Left lung (tissue), 10 donors: ENCODE data around the gene ZSCAN5C. TPM values are rescaled to one million over a fixed set of nuclear protein-coding genes. Genes with fewer than 3 reads are reported as not detected.

ENCODE experiments used
- ATAC-seq: fragments of 200-7000 bp; cut with Tn5 transposase; one replicate; pipeline ENCODE4 v1.9.1; 2020; ENCODE audit warnings: moderate library complexity
- DNase-seq, 4 donors: peaks; one replicate each; pipeline ENCODE4 v3.0.0-alpha.2; 2013 to 2020
- H3K27ac ChIP-seq, 2 donors: fragments of 200-600 bp; sonication (generic) in 1 of 2; one replicate each; pipeline versions ENCODE4 v1.5.0 to v1.8.0; 2020 to 2021
- H3K27me3 ChIP-seq, 2 donors: fragments of 200-600 bp; sonication (generic) in 1 of 2; one replicate each; pipeline versions ENCODE4 v1.5.0 to v1.8.0; 2020 to 2021
- H3K36me3 ChIP-seq, 2 donors: fragments of 200-600 bp; sonication (generic) in 1 of 2; one replicate each; pipeline versions ENCODE4 v1.5.0 to v1.8.0; 2020 to 2021
- H3K4me1 ChIP-seq, 2 donors: fragments of 200-600 bp; one replicate each; pipeline ENCODE4 v1.8.0; 2021
- H3K4me3 ChIP-seq, 2 donors: fragments of 200-600 bp; sonication (generic) in 1 of 2; one replicate each; pipeline versions ENCODE4 v1.5.0 to v1.8.0; 2020 to 2021; ENCODE audit warnings: mild to moderate bottlenecking in 1 of 2
- H3K9me3 ChIP-seq, 2 donors: fragments of 200-600 bp; sonication (generic) in 1 of 2; one replicate each; pipeline versions ENCODE4 v1.5.0 to v1.8.0; 2020 to 2021
- CTCF ChIP-seq, 2 donors: fragments of 200-600 bp; sonication (generic) in 1 of 2; IDR thresholded peaks; one replicate each; pipeline versions ENCODE4 v1.5.0 to v1.8.0; 2021; ENCODE audit warnings: antibody characterized with exemption in 2 of 2
- intact Hi-C, 2 donors: fragments of 100-400 bp; cut with DNase I; formaldehyde crosslinking; loops; one replicate each; pipeline versions ENCODE4 v1.11.2 to v1.14.2; 2022
- polyA plus RNA-seq, 6 donors: library from polyadenylated mRNA; unstranded; fragments of 120-200 nt; gene quantifications; one replicate each; pipeline ENCODE4 v1.2.1, GENCODE V29; 2013; ENCODE audit not compliant: insufficient read length in 6 of 6
- total RNA-seq, 2 donors: library from RNA; stranded (reverse); fragmentation: NEBNext Ultra II Directional; extraction: Animal tissue kit (Norgen Biotek cat#: 25700); gene quantifications; one replicate each; pipeline ENCODE4 v1.2.1, GENCODE V29; 2021
- donor health status: DM: no; HTN: yes; CAD: no.
- donor health status: DM: no; HTN: no; CAD: no.

Gene ZSCAN5C
- total and polyA plus RNA-seq, 8 donors: not detected

GRCh38 chr19:56156768-56157167 is 45.3 kb upstream of the ZSCAN5C start:
- Histone ChIP-seq H3K4me1 (peaks cover 0 to 3% of the 10 kb centered on the region in 2 donors), H3K36me3 (peaks cover 0 to 56% of the 10 kb centered on the region in 2 donors), H3K4me3 (no peak overlapping the region), H3K9me3 (no peaks in the 10 kb centered on the region), H3K27ac (peak overlapping the region; percentile 33 to 70), H3K27me3 (no peaks in the 10 kb centered on the region)
- DNase-seq: no peak
- intact Hi-C loops: no loop called here
- no peak for ATAC-seq
- TF ChIP-seq CTCF (IDR thresholded peaks at IDR 0.05): no peak

GRCh38 chr19:56158170-56158757 is 43.8 kb upstream of the ZSCAN5C start:
- intact Hi-C loops: no loop called here
- DNase-seq (no peak), ATAC-seq (no peak)
- H3K9me3 ChIP-seq: no peaks in the 10 kb centered on the region
- H3K36me3 ChIP-seq: peaks cover 0 to 56% of the 10 kb centered on the region in 2 donors
- no peak for TF ChIP-seq CTCF (IDR thresholded peaks at IDR 0.05)
- peaks cover 0 to 3% of the 10 kb centered on the region in 2 donors for H3K4me1 ChIP-seq
- no peak overlapping the region for H3K4me3 ChIP-seq
- no peak overlapping the region for H3K27ac ChIP-seq
- no peaks in the 10 kb centered on the region for H3K27me3 ChIP-seq

GRCh38 chr19:56159009-56159559 is 43.0 kb upstream of the ZSCAN5C start:
- Histone ChIP-seq H3K4me3 (no peak overlapping the region), H3K9me3 (no peaks in the 10 kb centered on the region), H3K36me3 (peaks cover 0 to 56% of the 10 kb centered on the region in 2 donors), H3K4me1 (peaks cover 0 to 3% of the 10 kb centered on the region in 2 donors), H3K27me3 (no peaks in the 10 kb centered on the region), H3K27ac (no peak overlapping the region)
- TF ChIP-seq CTCF (IDR thresholded peaks at IDR 0.05): no peak
- intact Hi-C loops: no loop called here
- no peak for DNase-seq
- ATAC-seq: no peak

GRCh38 chr19:56159622-56160271 is 42.3 kb upstream of the ZSCAN5C start:
- H3K9me3 ChIP-seq: no peaks in the 10 kb centered on the region
- ATAC-seq (no peak), DNase-seq (no peak)
- intact Hi-C loops: no loop called here
- H3K36me3 ChIP-seq: peaks cover 0 to 50% of the 10 kb centered on the region in 2 donors
- no peak for TF ChIP-seq CTCF (IDR thresholded peaks at IDR 0.05)
- H3K27ac ChIP-seq: no peak overlapping the region
- peaks cover 0 to 3% of the 10 kb centered on the region in 2 donors for H3K4me1 ChIP-seq
- no peak overlapping the region for H3K4me3 ChIP-seq
- H3K27me3 ChIP-seq: no peaks in the 10 kb centered on the region

- Histone ChIP-seq H3K27me3 (no peaks in the 10 kb centered on the region), H3K36me3 (peaks cover 0 to 33% of the 10 kb centered on the region in 2 donors), H3K4me1 (peaks cover 0 to 3% of the 10 kb centered on the region in 2 donors), H3K27ac (no peak overlapping the region), H3K9me3 (no peaks in the 10 kb centered on the region), H3K4me3 (no peak overlapping the region)
- no peak for DNase-seq
- TF ChIP-seq CTCF (IDR thresholded peaks at IDR 0.05): no peak
- no peak for ATAC-seq
- intact Hi-C loops: no loop called here
These were observed 40.5 kb upstream of the ZSCAN5C start for GRCh38 chr19:56161534-56161933.
